GM23338 (cell line): ENCODE data around the gene PAK1. TPM values are rescaled to one million over a fixed set of nuclear protein-coding genes. Genes with fewer than 3 reads are reported as not detected.

Source experiments
- ATAC-seq: fragments of 200-7000 bp; cut with Tn5 transposase; 3 replicates; pipeline ENCODE4 v1.9.1; 2020
- DNase-seq: peaks from one replicate; pipeline ENCODE4 v3.0.0-alpha.2; 2015; ENCODE audit warnings: low spot score
- H2AFZ ChIP-seq: fragments of 200-600 bp; sonication (generic); 2 replicates; pipeline ENCODE4 v1.8.0; 2016; ENCODE audit warnings: antibody characterized with exemption, mild to moderate bottlenecking, moderate library complexity
- H3F3A ChIP-seq: fragments of 200-600 bp; sonication (generic); replicated peaks from 2 replicates; pipeline ENCODE4 v1.8.0; 2017; ENCODE audit warnings: antibody characterized with exemption, mixed run types, low read depth
- H3K27ac ChIP-seq: fragments of 200-600 bp; sonication (generic); 2 replicates; pipeline ENCODE4 v1.6.1; 2016; ENCODE audit warnings: low read depth
- H3K27me3 ChIP-seq: fragments of 200-600 bp; sonication (generic); 2 replicates; pipeline ENCODE4 v1.8.0; 2016; ENCODE audit warnings: mild to moderate bottlenecking, mixed run types, moderate library complexity; ENCODE audit not compliant: insufficient read depth
- H3K36me3 ChIP-seq: fragments of 200-600 bp; sonication (generic); 2 replicates; pipeline ENCODE4 v1.8.0; 2016; ENCODE audit warnings: mild to moderate bottlenecking; ENCODE audit not compliant: insufficient read depth
- H3K4me1 ChIP-seq: fragments of 200-600 bp; sonication (generic); 2 replicates; pipeline ENCODE4 v1.8.0; 2016; ENCODE audit warnings: mild to moderate bottlenecking, moderate library complexity; ENCODE audit not compliant: insufficient read depth
- H3K4me2 ChIP-seq: fragments of 200-600 bp; sonication (generic); 2 replicates; pipeline ENCODE4 v1.7.1; 2017; ENCODE audit warnings: mixed run types
- H3K4me3 ChIP-seq: fragments of 200-600 bp; sonication (generic); 2 replicates; pipeline ENCODE4 v1.6.1; 2016; ENCODE audit warnings: mixed run types
- H3K79me2 ChIP-seq: fragments of 200-600 bp; sonication (generic); replicated peaks from 2 replicates; pipeline ENCODE4 v1.8.0; 2017; ENCODE audit warnings: mild to moderate bottlenecking; ENCODE audit not compliant: insufficient read depth
- H3K9me2 ChIP-seq: fragments of 200-600 bp; sonication (generic); 2 replicates; pipeline ENCODE4 v1.8.0; 2017; ENCODE audit not compliant: insufficient read depth
- H4K20me1 ChIP-seq: fragments of 200-600 bp; sonication (generic); replicated peaks from 2 replicates; pipeline ENCODE4 v1.8.0; 2017; ENCODE audit warnings: mild to moderate bottlenecking; ENCODE audit not compliant: insufficient read depth
- H3K27ac Mint-ChIP-seq: 2 replicates; pipeline ENCODE4 v1.8.0; 2020; ENCODE audit warnings: inconsistent platforms, mild to moderate bottlenecking, moderate library complexity, mixed read lengths
- H3K27me3 Mint-ChIP-seq: 3 replicates; pipeline ENCODE4 v1.8.0; 2022; ENCODE audit warnings: low read depth, mild to moderate bottlenecking, moderate library complexity, mixed read lengths, inconsistent platforms; ENCODE audit not compliant: insufficient read depth, poor library complexity
- H3K36me3 Mint-ChIP-seq: 3 replicates; pipeline ENCODE4 v1.8.0; 2021; ENCODE audit warnings: low read depth, mild to moderate bottlenecking, inconsistent platforms, moderate library complexity, mixed read lengths
- H3K4me1 Mint-ChIP-seq: 3 replicates; pipeline ENCODE4 v1.8.0; 2020; ENCODE audit warnings: mild to moderate bottlenecking, inconsistent platforms, mixed read lengths
- H3K4me3 Mint-ChIP-seq: 3 replicates; pipeline ENCODE4 v1.8.0; 2021; ENCODE audit warnings: moderate library complexity, mild to moderate bottlenecking, inconsistent platforms, mixed read lengths
- H3K9me3 Mint-ChIP-seq: 3 replicates; pipeline ENCODE4 v1.8.0; 2020; ENCODE audit warnings: moderate library complexity, mild to moderate bottlenecking, inconsistent platforms, mixed read lengths
- CREB1 ChIP-seq: fragments of 250-450 bp; sonication (Bioruptor Pico); IDR thresholded peaks from 2 replicates; pipeline ENCODE4 v1.5.0; 2020; ENCODE audit warnings: low read depth, mild to moderate bottlenecking, moderate library complexity
- EZH2 ChIP-seq: fragments of 200-600 bp; sonication (generic); IDR thresholded peaks from one replicate; pipeline ENCODE4 v1.8.0; 2017; ENCODE audit warnings: antibody characterized with exemption, mild to moderate bottlenecking, low read depth; ENCODE audit not compliant: unreplicated experiment
- EZH2phosphoT487 ChIP-seq: fragments of 200-600 bp; sonication (generic); IDR thresholded peaks from one replicate; pipeline ENCODE4 v1.8.1; 2018; ENCODE audit warnings: antibody characterized with exemption; ENCODE audit not compliant: unreplicated experiment
- JUNB ChIP-seq: IDR thresholded peaks from one replicate; pipeline ENCODE4 v1.6.1; 2016; ENCODE audit warnings: antibody characterized with exemption; ENCODE audit not compliant: unreplicated experiment
- STAT1 ChIP-seq: IDR thresholded peaks from one replicate; pipeline ENCODE4 v1.6.1; 2016; ENCODE audit warnings: antibody characterized with exemption; ENCODE audit not compliant: unreplicated experiment
- ZNF114 ChIP-seq: fragments of 250-450 bp; sonication (Bioruptor Pico); IDR thresholded peaks from 2 replicates; pipeline ENCODE4 v1.5.0; 2020; ENCODE audit warnings: mild to moderate bottlenecking, moderate library complexity
- ZNF462 ChIP-seq: fragments of 250-450 bp; sonication (Bioruptor Pico); IDR thresholded peaks from 2 replicates; pipeline ENCODE4 v1.5.0; 2020; ENCODE audit warnings: mild to moderate bottlenecking, moderate library complexity
- polyA plus RNA-seq: library from polyadenylated mRNA; unstranded; fragments of >200 nt; fragmentation: Nextera tagmentation; extraction: Ambion mirVana; gene quantifications from 2 replicates; pipeline ENCODE4 v1.2.1, GENCODE V29; 2016
- total RNA-seq: library from RNA; depleted of rRNA; stranded (reverse); fragments of >200 nt; shearing (Covaris generic); gene quantifications from 2 replicates; pipeline ENCODE4 v1.2.3, GENCODE V29; 2014
- TF ChIP-seq, protein P1 (sequence below), 2 experiments: fragments of 200-600 bp in 1 of 2; sonication (generic) in 1 of 2; conservative IDR thresholded peaks; 2 replicates each; pipeline versions ENCODE4 v1.5.1 to v1.6.1; 2016 to 2017; ENCODE audit warnings: antibody characterized with exemption in 2 of 2, low read depth in 2 of 2, mild to moderate bottlenecking in 2 of 2, moderate library complexity in 1 of 2

Gene PAK1
- total and polyA plus RNA-seq, 2 experiments from 2014 or later = 102 to 175 TPM

- TF ChIP-seq ZNF462 (CRISPR knock-in tag) (no peak), JUNB (no peak), STAT1 (no peak)
Measured at GRCh38 chr11:77436506-77436905, 37.4 kb downstream of the PAK1 start (continued).

DNA sequence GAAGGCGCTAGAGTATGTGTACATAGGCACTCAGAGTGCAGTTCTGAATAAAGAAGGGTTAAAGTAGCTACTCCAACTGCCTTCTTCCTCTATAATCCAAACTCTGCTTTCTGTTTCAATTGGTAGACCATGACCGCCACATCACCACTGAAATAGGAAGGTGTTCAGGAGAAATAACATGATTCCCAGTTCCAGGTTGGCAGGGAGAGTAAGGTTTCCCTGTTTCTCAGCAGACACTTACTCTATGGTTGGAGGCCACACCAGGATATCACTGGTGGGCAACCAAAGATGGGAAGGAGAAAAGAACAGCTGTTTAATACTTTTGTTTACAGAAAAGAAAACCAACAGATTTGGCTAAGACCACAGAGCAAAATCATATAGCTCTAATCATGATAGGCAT lies 37.9 kb downstream of the PAK1 start:
- no peak for ATAC-seq
- no peak for TF ChIP-seq ZNF114 (CRISPR knock-in tag)
- TF ChIP-seq, protein P1, sequence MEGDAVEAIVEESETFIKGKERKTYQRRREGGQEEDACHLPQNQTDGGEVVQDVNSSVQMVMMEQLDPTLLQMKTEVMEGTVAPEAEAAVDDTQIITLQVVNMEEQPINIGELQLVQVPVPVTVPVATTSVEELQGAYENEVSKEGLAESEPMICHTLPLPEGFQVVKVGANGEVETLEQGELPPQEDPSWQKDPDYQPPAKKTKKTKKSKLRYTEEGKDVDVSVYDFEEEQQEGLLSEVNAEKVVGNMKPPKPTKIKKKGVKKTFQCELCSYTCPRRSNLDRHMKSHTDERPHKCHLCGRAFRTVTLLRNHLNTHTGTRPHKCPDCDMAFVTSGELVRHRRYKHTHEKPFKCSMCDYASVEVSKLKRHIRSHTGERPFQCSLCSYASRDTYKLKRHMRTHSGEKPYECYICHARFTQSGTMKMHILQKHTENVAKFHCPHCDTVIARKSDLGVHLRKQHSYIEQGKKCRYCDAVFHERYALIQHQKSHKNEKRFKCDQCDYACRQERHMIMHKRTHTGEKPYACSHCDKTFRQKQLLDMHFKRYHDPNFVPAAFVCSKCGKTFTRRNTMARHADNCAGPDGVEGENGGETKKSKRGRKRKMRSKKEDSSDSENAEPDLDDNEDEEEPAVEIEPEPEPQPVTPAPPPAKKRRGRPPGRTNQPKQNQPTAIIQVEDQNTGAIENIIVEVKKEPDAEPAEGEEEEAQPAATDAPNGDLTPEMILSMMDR (conservative IDR thresholded peaks at IDR 0.05; ENCODE audit: low read depth in 2 of 2) = no peak
- TF ChIP-seq EZH2 = no peak
- TF ChIP-seq ZNF462 (CRISPR knock-in tag) = no peak
- TF ChIP-seq EZH2phosphoT487 = no peak
- TF ChIP-seq CREB1 (CRISPR knock-in tag) = no peak
- no peak for TF ChIP-seq JUNB

More for the DNA sequence above, 37.9 kb downstream of the PAK1 start:
- peaks cover 35% of the 10 kb centered on the region for H3K4me1 ChIP-seq
- H3K9me3 Mint-ChIP-seq = no peaks in the 10 kb centered on the region
- no peak for DNase-seq
- H3K4me2 ChIP-seq = no peak overlapping the region
- no peaks in the 10 kb centered on the region for H3K36me3 ChIP-seq
- no peak overlapping the region for H3K4me3 Mint-ChIP-seq
- H3K79me2 ChIP-seq = peaks cover 99% of the 10 kb centered on the region
- H3K27ac ChIP-seq = peak overlapping the region; percentile 50; the same call in 1 of the 2 replicates
- H3K27me3 ChIP-seq = no peaks in the 10 kb centered on the region
- H4K20me1 ChIP-seq = no peaks in the 10 kb centered on the region; the same call in 1 of the 2 replicates
- no peak overlapping the region for H3K4me3 ChIP-seq
- H2AFZ ChIP-seq = no peak overlapping the region
- peaks cover 30% of the 10 kb centered on the region for H3K4me1 Mint-ChIP-seq
- H3K27me3 Mint-ChIP-seq = peaks cover 5% of the 10 kb centered on the region
- H3K9me2 ChIP-seq = peaks cover 2% of the 10 kb centered on the region; the same call in 1 of the 2 replicates
- H3K36me3 Mint-ChIP-seq = no peaks in the 10 kb centered on the region
- no peak overlapping the region; the same call in 1 of the 2 replicates for H3K27ac Mint-ChIP-seq
- no peaks in the 10 kb centered on the region for H3F3A ChIP-seq
